MM.1S (cell line): ENCODE measurements around the gene TLR7.

Source experiments
- DNase-seq: peaks from one replicate; pipeline ENCODE4 v3.0.0-alpha.2; 2015
- H2AFZ ChIP-seq: fragments of 300-600 bp; sonication (generic); 2 replicates; pipeline ENCODE4 v1.6.0; 2016; ENCODE audit warnings: antibody characterized with exemption, low read length
- H3F3A ChIP-seq: fragments of 300-600 bp; sonication (generic); 2 replicates; pipeline ENCODE4 v1.6.1; 2016; ENCODE audit warnings: mild to moderate bottlenecking, antibody characterized with exemption, low read length, moderate library complexity, mixed read lengths; ENCODE audit not compliant: insufficient read depth
- H3K27ac ChIP-seq: fragments of 300-600 bp; sonication (generic); 2 replicates; pipeline ENCODE4 v1.5.1; 2016; ENCODE audit warnings: mild to moderate bottlenecking, low read length
- H3K27me3 ChIP-seq: fragments of 300-600 bp; sonication (generic); replicated peaks from 2 replicates; pipeline ENCODE4 v1.6.0; 2016; ENCODE audit warnings: low read length; ENCODE audit not compliant: insufficient read depth
- H3K36me3 ChIP-seq: fragments of 300-600 bp; sonication (generic); replicated peaks from 2 replicates; pipeline ENCODE4 v1.6.1; 2016; ENCODE audit warnings: mild to moderate bottlenecking, low read length, mixed read lengths; ENCODE audit not compliant: insufficient read depth
- H3K4me1 ChIP-seq: fragments of 300-600 bp; sonication (generic); 2 replicates; pipeline ENCODE4 v1.6.1; 2016; ENCODE audit warnings: low read length, mixed read lengths
- H3K4me2 ChIP-seq: fragments of 300-600 bp; sonication (generic); 2 replicates; pipeline ENCODE4 v1.6.0; 2016; ENCODE audit warnings: low read depth, low read length
- H3K4me3 ChIP-seq: fragments of 300-600 bp; sonication (generic); 2 replicates; pipeline ENCODE4 v1.5.1; 2016; ENCODE audit warnings: low read length, mixed read lengths
- H3K79me2 ChIP-seq: fragments of 300-600 bp; sonication (generic); 2 replicates; pipeline ENCODE4 v1.6.1; 2016; ENCODE audit warnings: mixed run types, low read length, mixed read lengths
- H3K9ac ChIP-seq: fragments of 300-600 bp; sonication (generic); 2 replicates; pipeline ENCODE4 v1.6.1; 2016; ENCODE audit warnings: low read length, mixed read lengths
- H3K9me2 ChIP-seq: fragments of 300-600 bp; sonication (generic); replicated peaks from 2 replicates; pipeline ENCODE4 v1.6.1; 2016; ENCODE audit warnings: mild to moderate bottlenecking, low read length, mixed read lengths; ENCODE audit not compliant: insufficient read depth
- H3K9me3 ChIP-seq: fragments of 300-600 bp; sonication (generic); replicated peaks from 2 replicates; pipeline ENCODE4 v1.6.1; 2016; ENCODE audit warnings: mild to moderate bottlenecking, low read length, mixed read lengths; ENCODE audit not compliant: insufficient read depth
- H4K20me1 ChIP-seq: fragments of 300-600 bp; sonication (generic); 2 replicates; pipeline ENCODE4 v1.6.1; 2016; ENCODE audit warnings: mild to moderate bottlenecking, low read length, moderate library complexity, mixed read lengths; ENCODE audit not compliant: insufficient read depth
- CTCF ChIP-seq: fragments of 300-600 bp; sonication (generic); IDR thresholded peaks from 2 replicates; pipeline ENCODE4 v1.5.1; 2016; ENCODE audit warnings: antibody characterized with exemption, low read length, mixed read lengths
- EZH2 ChIP-seq: fragments of 300-600 bp; sonication (generic); optimal IDR thresholded peaks from 2 replicates; pipeline ENCODE3; 2017; ENCODE audit warnings: low read depth, mild to moderate bottlenecking, antibody characterized with exemption, low read length, mixed read lengths
- EZH2phosphoT487 ChIP-seq: fragments of 300-600 bp; sonication (generic); IDR thresholded peaks from 2 replicates; pipeline ENCODE4 v1.6.1; 2018; ENCODE audit warnings: antibody characterized with exemption, low read length

The TLR7 gene

GRCh38 chrX:12910423-12911121 lies 43.7 kb downstream of the TLR7 start:
- TF ChIP-seq EZH2phosphoT487 (no peak), EZH2 (no peak), CTCF (no peak)
- no peak for DNase-seq

GRCh38 chrX:12911122-12911470 lies 44.2 kb downstream of the TLR7 start:
- Histone ChIP-seq H4K20me1 (no peaks in the 10 kb centered on the region), H3K9me3 (no peaks in the 10 kb centered on the region), H3K4me2 (no peak overlapping the region), H3K27me3 (no peaks in the 10 kb centered on the region), H2AFZ (no peak overlapping the region), H3K4me3 (no peak overlapping the region), H3K36me3 (no peaks in the 10 kb centered on the region), H3K4me1 (no peaks in the 10 kb centered on the region), H3K9me2 (no peaks in the 10 kb centered on the region), H3K79me2 (no peaks in the 10 kb centered on the region), H3K9ac (no peak overlapping the region), H3F3A (no peaks in the 10 kb centered on the region), H3K27ac (no peak overlapping the region)
- DNase-seq: no peak
- TF ChIP-seq EZH2 (no peak), CTCF (no peak), EZH2phosphoT487 (no peak)

More at GRCh38 chrX:12910423-12911121, 43.7 kb downstream of the TLR7 start:
- no peak overlapping the region for H3K4me3 ChIP-seq
- H3K9me2 ChIP-seq: no peaks in the 10 kb centered on the region
- no peaks in the 10 kb centered on the region for H3K9me3 ChIP-seq
- no peak overlapping the region for H3K4me2 ChIP-seq
- H3K27ac ChIP-seq: no peak overlapping the region
- H3K9ac ChIP-seq: no peak overlapping the region
- H4K20me1 ChIP-seq: no peaks in the 10 kb centered on the region
- no peaks in the 10 kb centered on the region for H3F3A ChIP-seq
- no peaks in the 10 kb centered on the region for H3K27me3 ChIP-seq
- no peaks in the 10 kb centered on the region for H3K4me1 ChIP-seq
- no peak overlapping the region for H2AFZ ChIP-seq
- no peaks in the 10 kb centered on the region for H3K36me3 ChIP-seq
- H3K79me2 ChIP-seq: no peaks in the 10 kb centered on the region

- no peaks in the 10 kb centered on the region for H3K9me2 ChIP-seq
- no peaks in the 10 kb centered on the region for H4K20me1 ChIP-seq
- H3K9ac ChIP-seq: no peak overlapping the region
- no peak for DNase-seq
- H3K27ac ChIP-seq: no peak overlapping the region
- no peak for TF ChIP-seq CTCF
- TF ChIP-seq EZH2phosphoT487: no peak
- no peak for TF ChIP-seq EZH2
- H2AFZ ChIP-seq: no peak overlapping the region
- no peaks in the 10 kb centered on the region for H3K27me3 ChIP-seq
- no peak overlapping the region for H3K4me2 ChIP-seq
- H3K79me2 ChIP-seq: no peaks in the 10 kb centered on the region
- H3K4me3 ChIP-seq: no peak overlapping the region
- H3K9me3 ChIP-seq: no peaks in the 10 kb centered on the region
- no peaks in the 10 kb centered on the region for H3F3A ChIP-seq
- H3K36me3 ChIP-seq: no peaks in the 10 kb centered on the region
- no peaks in the 10 kb centered on the region for H3K4me1 ChIP-seq
These were observed 46.1 kb downstream of the TLR7 start for GRCh38 chrX:12912791-12913482.
